GM21786 (cell line): ENCODE measurements around the gene DENND4A.
"Not testable (repeated sequence)": the region's sequence is repeated elsewhere in the genome, so short reads cannot be mapped to it uniquely, and the experiment has no call there.

Experiments used
- ATAC-seq: cut with Tn5 transposase; IDR thresholded peaks from one replicate; pipeline ENCODE4 v1.9.1; 2021; ENCODE audit not compliant: unreplicated experiment

The DENND4A gene

DNA sequence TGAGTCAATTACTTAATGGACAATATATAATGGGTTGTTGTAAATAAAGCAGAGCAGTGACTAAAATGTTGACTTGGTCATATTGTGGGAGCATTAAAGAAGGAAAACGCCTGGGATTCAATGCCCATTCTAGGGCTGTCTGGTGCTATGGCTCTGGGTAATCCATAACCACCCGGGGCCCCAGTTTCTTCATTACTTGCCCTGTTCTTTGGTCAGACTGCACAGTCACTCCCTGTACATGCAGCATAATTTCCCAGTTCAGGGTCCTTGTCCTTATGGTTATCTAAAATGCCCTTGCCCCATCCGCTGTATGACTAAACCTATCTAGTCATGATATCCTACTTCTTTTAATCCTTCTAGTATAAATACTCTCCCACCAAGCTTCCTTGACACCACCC lies 27.5 kb upstream of the DENND4A start:
- no peak for ATAC-seq

DNA sequence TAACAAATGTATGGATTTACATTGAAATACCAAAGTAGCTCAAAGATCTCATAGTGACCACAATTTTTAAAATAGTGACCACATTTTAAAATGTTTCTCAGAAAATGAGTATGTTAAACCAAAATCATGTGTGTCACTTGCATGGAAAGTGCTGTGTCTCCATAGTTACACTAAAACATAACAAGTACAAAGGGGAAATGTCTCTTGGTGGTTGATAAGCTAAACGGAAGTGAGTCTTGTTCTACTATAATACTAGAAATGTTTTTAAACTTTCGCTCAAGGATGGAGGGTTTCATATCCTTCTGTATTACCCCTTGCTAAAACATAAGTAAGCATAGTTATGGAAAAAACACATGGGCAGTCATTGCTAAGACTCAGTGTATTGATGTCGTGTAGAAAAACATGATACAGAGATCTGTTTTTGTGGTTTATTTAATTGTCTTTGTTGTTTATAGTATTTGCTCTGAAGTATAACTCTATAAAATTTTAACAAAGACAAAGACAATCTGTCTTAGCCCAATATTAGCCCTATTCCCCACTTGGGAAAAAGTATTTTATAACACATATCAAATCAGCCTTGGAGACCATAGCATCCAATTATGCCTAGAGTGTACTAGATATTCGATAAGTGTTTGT lies 27.0 kb upstream of the DENND4A start:
- ATAC-seq: peak; percentile 57

DNA sequence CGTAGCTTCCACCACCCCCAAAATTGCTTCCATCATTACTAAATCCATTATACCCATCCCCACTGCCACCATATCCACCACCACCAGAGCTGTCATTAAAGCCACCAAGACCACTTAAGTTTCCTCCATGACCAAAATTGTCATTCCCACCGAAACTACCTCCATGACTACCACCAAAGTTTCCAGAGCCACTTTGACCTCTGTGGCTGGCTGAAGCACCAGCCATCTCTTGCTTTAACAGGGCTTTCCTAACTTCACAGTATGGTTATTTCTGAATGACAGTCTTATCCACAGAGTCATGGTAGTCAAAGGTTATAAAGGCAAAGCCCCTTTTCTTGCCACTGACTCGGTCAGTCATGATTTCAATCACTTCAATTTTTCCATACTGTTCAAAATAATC lies 24.3 kb upstream of the DENND4A start:
- ATAC-seq: no peak

DNA sequence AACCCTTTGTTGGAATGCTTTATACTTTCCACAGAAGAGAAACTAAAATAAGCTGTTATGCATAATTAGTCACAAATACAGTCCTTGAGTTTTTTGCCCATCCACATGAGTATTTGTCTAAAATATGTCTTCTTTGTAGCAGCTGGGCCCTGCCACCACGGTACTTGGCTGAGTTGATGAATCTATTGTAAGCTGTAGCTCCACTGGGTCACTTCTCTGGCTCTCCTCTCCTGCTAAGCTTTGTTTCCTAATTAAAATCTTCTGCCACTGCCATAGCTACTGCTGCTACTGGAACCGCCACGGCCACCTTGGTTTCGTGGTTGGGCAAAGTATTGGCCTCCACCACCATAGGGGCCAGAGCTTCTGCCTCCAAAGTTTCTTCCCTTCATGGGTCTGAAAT lies 23.9 kb upstream of the DENND4A start:
- not testable (repeated sequence) for ATAC-seq

DNA sequence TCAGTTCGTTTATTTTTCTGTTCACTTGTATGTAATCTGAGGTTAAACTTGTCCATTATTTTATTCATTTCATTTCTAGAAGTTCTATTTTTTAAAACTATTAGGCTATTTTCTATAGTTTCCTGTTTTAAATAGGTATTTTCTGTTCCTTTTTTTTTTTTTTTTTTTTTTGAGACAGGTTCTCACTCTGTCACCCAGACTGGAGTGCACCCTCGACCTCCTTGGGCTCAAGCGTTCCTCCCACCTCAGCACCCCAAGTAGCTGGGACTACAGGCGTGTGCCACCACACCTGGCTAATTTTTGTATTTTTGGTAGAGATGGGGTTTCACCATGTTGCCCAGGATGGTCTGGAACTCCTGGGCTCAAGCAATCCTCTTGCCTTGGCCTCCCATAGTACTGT lies 22.2 kb upstream of the DENND4A start:
- not testable (repeated sequence) for ATAC-seq

DNA sequence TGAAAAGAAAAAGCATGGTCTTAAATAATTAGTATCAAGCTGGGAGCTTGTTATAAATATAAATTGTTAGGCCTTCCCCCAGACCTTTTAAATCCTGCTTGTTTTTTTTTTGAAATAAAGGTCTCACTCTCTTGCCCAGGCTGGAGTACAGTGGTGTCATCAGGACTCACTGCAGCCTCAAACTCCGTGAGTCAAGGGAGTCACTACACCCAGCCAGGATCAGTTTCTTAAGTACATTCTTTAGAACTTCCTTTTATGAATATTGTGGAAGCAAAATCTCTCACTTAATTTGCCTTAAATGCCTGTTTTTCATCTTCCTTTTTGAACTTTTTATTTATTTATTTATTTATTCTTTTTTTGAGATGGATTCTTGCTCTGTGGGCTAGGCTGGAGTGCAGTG lies 20.8 kb upstream of the DENND4A start:
- ATAC-seq: no peak

DNA sequence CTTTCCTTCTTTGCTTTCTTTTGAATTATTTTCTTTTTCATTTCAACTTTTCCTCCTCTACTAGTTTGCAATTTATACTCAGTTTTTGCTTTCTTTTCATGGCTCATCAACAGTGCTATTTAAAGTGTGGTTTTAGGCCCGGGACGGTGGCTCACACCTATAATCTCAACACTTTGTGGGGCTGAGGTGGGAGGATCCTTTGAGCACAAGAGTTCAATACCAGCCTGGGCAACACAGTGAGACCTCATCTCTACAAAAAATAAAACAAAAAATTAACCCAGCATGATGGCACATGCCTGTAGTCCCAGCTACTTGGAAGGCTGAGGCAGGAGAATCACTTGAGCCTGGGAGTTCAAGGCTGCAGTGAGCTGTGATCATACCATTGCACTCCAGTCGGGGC lies 20.4 kb upstream of the DENND4A start:
- no peak for ATAC-seq

DNA sequence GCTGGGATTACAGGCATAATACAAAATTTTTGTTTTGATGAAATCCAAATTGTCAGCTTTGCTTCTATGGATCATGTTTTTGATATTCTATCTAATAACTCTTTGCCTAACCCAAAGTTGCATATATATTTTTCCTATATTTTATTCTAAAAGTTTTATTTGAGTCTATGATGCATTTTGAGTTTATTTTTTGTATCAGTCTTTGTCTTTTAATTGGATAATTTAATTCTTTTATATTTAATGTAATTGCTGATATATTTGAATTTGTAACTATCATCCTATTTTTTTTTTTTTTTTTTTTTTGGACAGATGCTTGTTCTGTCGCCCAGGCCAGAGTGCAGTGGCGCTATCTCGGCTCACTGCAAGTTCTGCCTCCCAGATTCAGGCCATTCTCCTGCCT lies 19.7 kb upstream of the DENND4A start:
- ATAC-seq: no peak

DNA sequence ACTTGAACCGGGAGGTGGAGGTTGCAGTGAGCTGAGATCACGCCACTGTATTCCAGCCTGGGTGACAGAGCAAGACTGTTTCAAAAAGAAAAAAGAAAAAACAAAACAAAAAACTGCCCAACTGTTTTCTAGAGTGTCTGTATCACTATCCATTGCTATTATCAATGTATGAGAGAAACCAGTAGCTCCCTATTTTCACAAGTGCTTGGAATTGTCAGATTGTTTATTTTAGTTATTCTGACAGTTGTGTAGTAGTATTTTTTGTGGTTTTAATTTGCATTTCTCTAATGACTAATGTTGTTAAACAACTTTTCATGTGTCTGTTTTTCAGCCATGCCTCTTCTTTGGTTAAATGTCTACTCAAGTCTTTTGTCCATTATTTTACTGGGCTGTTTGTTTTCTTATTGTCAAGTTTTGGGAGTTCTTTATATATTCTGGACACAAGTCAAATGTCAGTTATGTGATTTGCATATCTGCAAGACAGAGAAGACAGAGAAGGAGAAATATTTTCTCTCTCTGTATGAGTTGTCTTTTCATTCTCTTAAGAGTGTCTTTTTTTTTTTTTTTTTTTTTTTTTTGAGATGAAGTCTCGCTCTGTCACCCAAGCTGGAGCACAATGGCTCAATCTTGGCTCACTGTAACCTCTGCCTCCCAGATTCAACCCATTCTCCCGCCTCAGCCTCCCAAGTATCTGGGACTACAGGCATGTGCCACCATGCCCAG lies 19.1 kb upstream of the DENND4A start:
- not testable (repeated sequence) for ATAC-seq

DNA sequence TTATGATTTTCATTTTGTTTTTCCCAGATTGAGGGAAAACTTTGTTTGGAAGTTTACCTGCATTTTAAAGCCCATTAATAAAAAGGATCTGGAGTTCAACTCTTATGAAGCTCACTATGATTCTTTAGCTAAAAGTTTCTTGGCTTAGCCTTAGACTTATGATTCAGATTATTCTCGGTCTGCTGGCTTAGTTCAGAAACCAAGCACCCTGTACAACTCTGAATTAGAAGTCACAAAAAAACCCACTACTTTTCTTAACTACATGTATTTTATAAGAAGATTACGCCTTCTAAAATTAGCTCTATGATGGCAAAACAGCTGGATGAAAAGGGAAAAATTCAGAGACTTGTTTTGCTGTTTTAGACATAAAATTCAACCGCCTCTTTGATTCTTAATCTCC lies 14.3 kb upstream of the DENND4A start:
- no peak for ATAC-seq

DNA sequence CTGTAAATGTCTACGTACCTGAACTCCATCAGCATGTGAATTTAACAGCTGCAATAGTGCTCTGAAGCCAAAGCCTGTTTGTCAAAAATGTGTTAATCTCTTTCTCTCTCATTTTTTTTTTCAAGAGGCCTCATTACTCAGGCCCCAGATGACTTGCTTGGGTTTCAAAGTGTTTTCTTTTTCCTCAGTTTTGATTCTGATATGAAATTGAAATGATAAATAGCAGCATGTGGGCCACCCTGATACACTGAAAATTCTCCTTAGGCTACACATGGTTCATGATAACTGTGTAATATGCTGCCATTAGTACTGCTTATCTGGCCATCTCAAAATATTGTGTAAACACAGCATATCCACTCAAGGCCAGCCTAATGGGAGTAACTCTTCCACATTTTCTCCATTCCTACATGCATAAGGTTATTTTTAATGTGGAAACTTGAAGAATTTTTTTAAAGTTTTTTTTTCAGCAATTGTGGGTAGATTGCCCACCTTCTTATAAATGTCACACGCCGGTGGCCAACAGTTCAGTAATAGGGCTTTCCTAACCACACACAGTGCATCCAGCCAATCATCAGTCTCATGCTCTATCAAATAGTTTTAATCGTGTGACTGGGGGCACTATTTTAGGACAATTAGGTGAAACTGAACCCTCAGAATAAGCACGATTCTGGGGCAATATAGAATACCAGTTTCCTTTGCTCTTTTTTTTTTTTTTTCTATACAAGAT lies 13.1 kb upstream of the DENND4A start:
- no peak for ATAC-seq

DNA sequence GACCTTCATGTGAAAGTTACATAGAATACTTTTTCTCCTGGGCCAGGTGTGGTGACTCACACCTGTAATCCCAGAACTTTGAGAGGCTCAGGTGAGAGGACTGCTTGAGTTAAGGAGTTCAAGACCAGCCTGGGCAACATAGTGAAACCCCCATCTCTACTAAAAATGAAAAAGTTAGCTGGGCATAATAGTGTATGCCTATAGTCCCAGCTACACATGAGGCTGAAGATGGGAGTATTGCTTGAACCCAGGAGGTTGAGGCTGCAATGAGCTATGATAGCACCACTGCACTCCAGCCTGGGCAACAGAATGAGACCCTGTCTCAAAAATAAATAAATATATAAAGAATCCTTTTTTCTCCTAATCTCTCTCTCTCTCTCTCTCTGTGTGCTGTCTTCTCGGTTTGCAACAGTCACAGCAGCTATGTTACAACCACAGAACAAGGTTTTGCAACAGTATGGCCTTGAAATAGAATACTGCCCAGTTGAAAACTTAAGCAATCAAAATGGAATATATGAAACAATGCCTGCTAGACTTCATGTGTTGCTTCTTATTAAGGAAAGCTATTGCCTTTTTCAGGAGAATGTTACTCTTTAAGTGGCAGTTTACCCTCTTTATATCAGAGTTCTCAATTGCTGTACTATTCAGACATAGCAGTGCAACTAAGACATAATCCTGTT lies 12.3 kb upstream of the DENND4A start:
- no peak for ATAC-seq

DNA sequence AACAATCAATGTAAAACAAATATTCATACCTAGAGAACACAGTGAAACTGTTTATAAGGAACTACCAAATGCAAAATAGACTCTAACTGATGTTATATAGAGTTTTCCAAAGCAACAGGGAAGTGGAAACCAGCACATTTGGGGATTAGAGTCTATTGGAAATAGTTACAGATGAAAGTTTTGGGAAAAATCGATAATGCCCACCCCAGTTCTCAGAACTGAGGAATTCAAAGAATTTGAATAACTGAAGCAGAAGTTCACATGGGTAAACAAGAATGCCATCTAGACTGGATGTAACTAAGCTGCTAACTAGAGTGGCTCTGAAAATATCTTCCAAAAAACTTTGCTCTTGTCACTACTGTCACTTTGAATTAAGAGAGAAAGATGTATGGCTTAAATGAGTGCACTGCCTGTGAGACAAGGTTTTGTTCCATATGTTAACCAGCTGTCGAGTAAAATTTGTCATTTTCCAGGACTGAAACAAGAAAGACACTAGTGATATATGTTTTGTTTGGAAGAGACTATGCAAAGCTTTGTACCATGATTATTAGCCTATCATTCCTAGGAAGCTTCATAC lies 9.2 kb upstream of the DENND4A start:
- ATAC-seq: no peak

DNA sequence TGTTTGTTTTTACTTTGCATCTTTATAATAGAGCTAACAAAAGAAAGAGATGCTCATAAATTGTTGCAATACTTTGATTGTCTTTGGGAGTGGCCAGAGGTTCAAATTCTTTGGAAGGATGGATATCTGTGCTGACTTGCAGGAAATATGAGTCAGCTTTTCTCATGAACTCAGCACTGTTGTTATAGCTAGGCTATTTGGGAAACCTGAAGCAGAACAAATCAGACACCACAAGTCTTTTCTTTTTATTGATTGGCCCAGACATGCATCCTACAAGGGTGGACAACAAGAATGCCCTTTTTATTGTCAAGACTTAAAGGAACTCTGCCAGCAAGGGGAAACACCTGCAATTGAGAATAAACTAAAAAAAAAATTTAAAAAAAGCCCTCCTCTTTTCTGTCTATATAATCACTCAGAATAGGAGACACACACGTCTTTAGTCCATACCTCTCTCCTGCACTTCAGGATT lies 4.6 kb upstream of the DENND4A start:
- no peak for ATAC-seq

DNA sequence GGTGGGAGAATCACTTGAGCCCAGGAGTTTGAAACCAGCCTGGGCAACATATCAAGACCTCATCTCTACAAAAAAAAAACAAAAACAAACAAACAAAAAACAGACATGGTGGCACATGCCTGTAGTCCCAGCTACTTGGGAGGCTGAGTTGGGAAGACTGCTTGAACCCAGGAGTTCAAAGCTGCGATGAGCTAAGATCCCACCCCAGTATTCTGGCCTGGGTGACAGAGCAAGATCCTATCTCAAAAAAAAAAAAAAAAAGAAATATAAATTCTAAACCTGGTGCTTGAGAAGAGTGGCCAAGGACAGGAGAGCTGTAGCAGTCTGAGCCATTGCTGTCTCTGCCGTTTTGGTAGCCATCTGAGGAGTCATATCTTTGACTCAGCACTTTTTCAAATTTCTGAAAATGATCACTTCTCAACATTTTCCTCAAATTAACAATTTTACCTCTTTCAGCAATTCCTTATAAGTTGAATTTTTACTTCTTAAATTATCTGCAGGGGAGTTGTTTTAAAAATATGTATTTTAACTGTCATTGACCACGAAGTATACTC lies 3.6 kb upstream of the DENND4A start:
- no peak for ATAC-seq

DNA sequence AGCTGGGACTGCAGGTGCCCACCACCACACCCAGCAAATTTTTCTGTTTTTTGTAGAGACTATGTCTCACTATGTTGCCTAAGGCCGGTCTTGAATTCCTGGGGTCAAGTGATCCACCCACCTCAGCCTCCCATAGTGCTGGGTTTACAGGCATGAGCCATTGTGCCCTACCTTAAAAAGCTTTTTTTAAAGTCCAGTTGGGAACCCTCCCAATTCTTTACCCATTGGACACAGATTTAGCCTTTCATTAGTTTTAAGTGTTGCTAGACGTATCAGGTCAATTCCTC lies 1.7 kb upstream of the DENND4A start:
- ATAC-seq: no peak

DNA sequence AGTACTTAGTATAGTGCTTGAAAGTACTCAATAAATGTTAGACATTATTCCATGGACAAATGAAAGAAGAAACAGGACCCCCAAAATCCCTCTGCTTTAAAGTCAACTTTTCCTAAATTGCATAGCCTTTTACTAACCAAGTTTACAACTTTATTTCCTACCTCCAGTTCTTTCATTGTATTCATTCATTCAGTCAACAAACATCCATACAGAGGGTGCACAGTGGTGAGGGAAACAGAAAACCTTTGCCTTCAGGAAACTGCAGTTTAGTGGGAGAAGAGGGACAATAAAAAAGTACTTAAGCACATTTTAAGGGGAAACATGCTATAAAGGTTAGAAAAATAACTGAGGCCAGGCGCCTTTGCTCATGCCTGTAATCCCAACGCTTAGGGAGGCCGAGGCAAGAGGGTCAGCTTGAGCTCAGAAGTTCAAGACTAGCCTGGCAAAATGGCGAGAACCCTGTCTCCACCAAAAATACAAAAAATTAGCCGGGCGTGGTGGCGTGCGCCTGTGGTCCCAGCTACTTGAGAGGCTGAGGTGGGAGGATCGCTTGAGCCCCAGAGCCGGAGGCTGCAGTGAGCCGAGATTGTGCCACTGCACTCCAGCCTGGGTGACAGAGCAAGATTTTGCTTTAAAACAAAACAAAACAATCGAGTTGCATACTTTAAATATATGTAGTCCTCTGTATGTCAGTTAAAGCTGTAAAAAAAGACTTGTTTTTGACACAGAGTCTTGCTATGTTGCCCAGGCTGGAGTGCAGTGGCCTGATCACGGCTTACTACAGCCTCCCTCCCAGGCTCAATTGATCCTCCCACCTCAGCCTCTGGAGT lies 1.1 kb upstream of the DENND4A start:
- ATAC-seq: no peak

DNA sequence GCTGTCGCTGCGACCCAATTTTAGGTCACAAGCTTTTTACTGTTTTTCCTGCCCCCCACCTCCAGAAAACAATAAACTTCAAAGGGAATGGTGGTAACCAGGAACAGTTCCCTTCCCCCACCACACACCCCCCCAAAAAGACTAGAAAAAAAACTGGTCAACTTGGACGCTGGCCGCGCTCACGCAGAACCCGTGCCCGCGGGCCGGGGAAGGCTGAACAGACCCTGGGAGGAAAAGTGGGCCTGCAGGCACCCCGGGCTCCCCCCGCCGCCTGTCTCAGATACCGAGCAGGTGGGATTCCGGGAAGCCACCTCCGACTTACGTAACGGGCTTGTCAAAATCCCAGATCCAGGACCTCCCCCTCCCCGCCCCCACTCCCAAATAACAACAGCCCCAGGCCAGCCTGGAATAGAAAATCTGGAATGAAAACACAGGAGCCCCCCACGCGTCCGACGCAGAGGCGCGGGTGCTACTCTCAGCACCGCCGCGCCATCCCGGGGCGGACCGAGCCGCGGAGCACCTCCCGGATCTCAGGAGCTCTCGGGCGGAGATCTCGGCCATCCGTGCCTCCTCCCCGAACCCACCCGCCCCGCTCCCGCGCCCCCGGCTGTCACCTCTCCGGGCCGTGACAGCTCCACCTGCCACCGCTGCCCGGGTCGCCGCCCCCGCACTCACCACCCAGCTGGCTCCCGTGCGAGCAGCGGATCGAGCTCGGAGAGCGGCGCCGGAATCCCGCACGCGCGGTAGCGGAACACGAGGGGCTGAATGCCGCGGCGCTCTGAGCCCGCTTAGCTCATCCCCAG lies 557 bp downstream of the DENND4A start:
- ATAC-seq: no peak

DNA sequence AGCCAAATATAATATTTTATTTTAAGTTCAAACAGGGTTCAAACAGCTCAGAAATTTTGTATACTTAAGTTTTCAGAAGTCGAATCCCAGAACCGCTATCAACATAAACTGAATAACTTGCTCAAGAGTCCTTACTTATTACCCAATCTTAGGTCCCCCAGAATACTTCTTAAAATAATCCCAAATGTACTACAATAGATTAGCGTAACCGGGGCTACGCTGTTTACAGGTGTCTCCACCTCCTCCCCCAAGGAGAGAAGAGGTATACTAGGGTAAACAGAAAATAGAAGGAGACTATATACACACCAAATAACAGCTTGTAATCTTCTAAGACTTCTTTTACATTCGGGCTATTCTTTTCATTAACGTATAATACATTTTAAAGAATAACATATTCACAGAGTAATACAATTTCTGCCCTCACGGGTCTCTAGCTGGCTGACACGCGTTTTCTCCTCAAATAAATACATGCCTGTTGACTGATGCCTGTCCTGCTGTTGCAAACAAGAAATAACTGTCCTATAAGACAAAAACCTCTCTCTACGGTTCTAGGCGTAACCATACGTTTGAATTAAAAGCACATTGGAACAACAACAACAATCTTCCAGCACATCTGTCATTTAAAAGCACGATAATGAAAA lies 1.3 kb downstream of the DENND4A start:
- no peak for ATAC-seq
